A549 (cell line): Measurements from ENCODE around the gene TNFRSF1B. TPM values are rescaled to one million over a fixed set of nuclear protein-coding genes. Genes with fewer than 3 reads are reported as not detected.

ENCODE experiments used
- ATAC-seq, 2 experiments: fragments of 200-7000 bp in 1 of 2; fragments of >200 bp in 1 of 2; cut with Nextera tagmentation in 1 of 2; cut with Tn5 transposase in 1 of 2; 3 replicates each; pipeline versions ENCODE4 v1.8.0 to v1.9.1; 2018 to 2020; ENCODE audit warnings: mild to moderate bottlenecking in 1 of 2, moderate library complexity in 1 of 2
- CTCF ChIA-PET: fragments of 300-600 bp; sonication (Branson Sonifier 250); formaldehyde crosslinking; extraction: SDS; loops from one replicate; lab custom pipeline; 2021; ENCODE audit warnings: antibody characterized with exemption, inconsistent platforms; lab: Yijun Ruan, JAX
- POLR2A ChIA-PET: fragments of 350-600 bp; formaldehyde crosslinking; extraction: SDS; loops from one replicate; lab custom pipeline; 2021; ENCODE audit warnings: antibody characterized with exemption, inconsistent platforms; lab: Yijun Ruan, JAX
- DNase-seq, 2 experiments: peaks; one replicate each; pipeline versions ENCODE4 v3.0.0 to v3.0.0-alpha.2; 2011 to 2016; ENCODE audit warnings: low read depth in 1 of 2, low spot score in 1 of 2
- FAIRE-seq: peaks from 2 replicates; lab custom pipeline; 2011; peaks lifted over from hg19 to GRCh38; lab: Jason Lieb, UNC
- H3K27ac ChIP-seq, 2 experiments: fragments of >200 bp; sonication (Bioruptor Twin); formaldehyde crosslinking; 3 replicates each; pipeline ENCODE4 v1.5.1; 2016 to 2017
- H3K4me1 ChIP-seq: fragments of >200 bp; sonication (Bioruptor Twin); formaldehyde crosslinking; 3 replicates; pipeline ENCODE4 v1.6.1; 2016
- H3K4me2 ChIP-seq: fragments of >200 bp; sonication (Bioruptor Twin); formaldehyde crosslinking; 3 replicates; pipeline ENCODE4 v1.6.1; 2016
- H3K4me3 ChIP-seq: fragments of >200 bp; sonication (Bioruptor Twin); formaldehyde crosslinking; 3 replicates; pipeline ENCODE4 v1.5.1; 2016
- H3K9me3 ChIP-seq: fragments of >200 bp; sonication (Bioruptor Twin); formaldehyde crosslinking; 3 replicates; pipeline ENCODE4 v1.6.1; 2016
- ATOH8 ChIP-seq: fragments of 250-450 bp; sonication (Bioruptor Pico); IDR thresholded peaks from 2 replicates; pipeline ENCODE4 v1.5.0; 2020; ENCODE audit warnings: low read depth, mild to moderate bottlenecking, moderate library complexity
- BHLHE40 ChIP-seq: IDR thresholded peaks from 2 replicates; pipeline ENCODE4 v1.6.1; 2012; ENCODE audit warnings: low read depth, low read length, inconsistent platforms
- CEBPB ChIP-seq, 2 experiments: fragments of >200 bp in 1 of 2; sonication (Bioruptor Twin) in 1 of 2; formaldehyde crosslinking in 1 of 2; IDR thresholded peaks; 2 replicates each; pipeline ENCODE4 v1.6.1; 2012 to 2016
- CHD2 ChIP-seq: fragments of 150-350 bp; IDR thresholded peaks from 2 replicates; pipeline ENCODE4 v1.6.1; 2014; ENCODE audit warnings: low read length; ENCODE audit not compliant: partially characterized antibody
- EP300 ChIP-seq, 2 experiments: fragments of >200 bp; sonication (Bioruptor Twin); formaldehyde crosslinking; IDR thresholded peaks; 2 replicates in 1 of 2; 3 replicates in 1 of 2; pipeline ENCODE4 v1.6.1; 2016 to 2017
- ESRRA ChIP-seq: fragments of 150-350 bp; IDR thresholded peaks from 2 replicates; pipeline ENCODE4 v1.6.1; 2014; ENCODE audit warnings: mild to moderate bottlenecking, low read length, borderline replicate concordance
- FOSL2 ChIP-seq, 2 experiments: fragments of 450-650 bp in 1 of 2; fragments of >200 bp in 1 of 2; sonication (Bioruptor Twin) in 1 of 2; formaldehyde crosslinking; IDR thresholded peaks; 2 replicates each; pipeline versions ENCODE4 v1.5.0 to v1.6.1; 2016 to 2020; ENCODE audit warnings: mild to moderate bottlenecking in 1 of 2, moderate library complexity in 1 of 2
- FOXS1 ChIP-seq: fragments of 250-450 bp; sonication (Bioruptor Pico); IDR thresholded peaks from 2 replicates; pipeline ENCODE4 v1.5.0; 2020; ENCODE audit warnings: mild to moderate bottlenecking, moderate library complexity
- HES2 ChIP-seq: fragments of >200 bp; sonication (Bioruptor Twin); formaldehyde crosslinking; IDR thresholded peaks from 2 replicates; pipeline ENCODE4 v1.6.1; 2016
- HOXB13 ChIP-seq: fragments of 250-450 bp; sonication (Bioruptor Pico); IDR thresholded peaks from 2 replicates; pipeline ENCODE4 v1.5.0; 2020; ENCODE audit warnings: low read depth, mild to moderate bottlenecking, moderate library complexity
- JUNB ChIP-seq: fragments of >200 bp; sonication (Bioruptor Twin); formaldehyde crosslinking; IDR thresholded peaks from 2 replicates; pipeline ENCODE4 v1.6.1; 2016
- KDM1A ChIP-seq: fragments of 200-600 bp; sonication (generic); IDR thresholded peaks from 2 replicates; pipeline ENCODE4 v1.6.1; 2016; ENCODE audit warnings: low read depth, mild to moderate bottlenecking
- KDM5A ChIP-seq: fragments of 200-600 bp; sonication (generic); IDR thresholded peaks from 2 replicates; pipeline ENCODE4 v1.6.1; 2016; ENCODE audit warnings: antibody characterized with exemption, mild to moderate bottlenecking
- MAZ ChIP-seq: fragments of 150-350 bp; IDR thresholded peaks from 2 replicates; pipeline ENCODE4 v1.6.1; 2014; ENCODE audit warnings: antibody characterized with exemption, low read depth, low read length, borderline replicate concordance
- NFE2L2 ChIP-seq: fragments of 150-350 bp; conservative IDR thresholded peaks from 2 replicates; pipeline ENCODE4 v1.6.1; 2014; ENCODE audit warnings: low read length
- RCOR1 ChIP-seq: fragments of 150-350 bp; IDR thresholded peaks from 2 replicates; pipeline ENCODE4 v1.6.1; 2014; ENCODE audit warnings: antibody characterized with exemption, low read length, low read depth
- REST ChIP-seq: fragments of 200-600 bp; sonication (generic); IDR thresholded peaks from 2 replicates; pipeline ENCODE4 v1.6.1; 2016; ENCODE audit warnings: antibody characterized with exemption, mild to moderate bottlenecking, moderate library complexity
- TFCP2L1 ChIP-seq: fragments of 250-450 bp; sonication (Bioruptor Pico); IDR thresholded peaks from 2 replicates; pipeline ENCODE4 v1.5.0; 2021; ENCODE audit warnings: mild to moderate bottlenecking
- ZFP36 ChIP-seq: fragments of 450-650 bp; IDR thresholded peaks from 2 replicates; pipeline ENCODE4 v1.6.1; 2014; ENCODE audit warnings: borderline replicate concordance; ENCODE audit not compliant: partially characterized antibody
- WGBS: methylation state at CpG from one replicate; pipeline ENCODE4 v1.1.6; 2017; ENCODE audit errors: missing lambda C conversion rate; 5-methylcytosine and 5-hydroxymethylcytosine counted together
- polyA plus RNA-seq, 4 experiments: library from polyadenylated mRNA; depleted of rRNA in 3 of 4; stranded (reverse); fragments of >200 nt; fragmentation: RNase III in 1 of 4; extraction: RNeasy Plus Mini Kit Qiagen cat#74134 plus additional on column Dnase treatment in 1 of 4; gene quantifications; 2 replicates in 3 of 4; 3 replicates in 1 of 4; pipeline ENCODE4 v1.2.3, GENCODE V29; 2011 to 2017

Gene TNFRSF1B
- polyA plus RNA-seq, 2 of the 4 experiments (the other 2 are of a cell fraction): 0.05 to 0.06 TPM

GRCh38 chr1:12176298-12177118 lies 9.7 kb downstream of the TNFRSF1B start:
- no peak overlapping the region for H3K27ac ChIP-seq
- FAIRE-seq (no peak), DNase-seq (no peak), ATAC-seq (no peak)
- CTCF ChIA-PET: interaction anchor here (0.6 to 1.5 kb wide), 2 partner anchors 17 to 52 kb away, joined by 3 to 7 read pairs; no protein-coding TSS in a partner anchor
- whole genome bisulfite sequencing: 66% methylated on average over 6 of the region's 6 CpGs
- H3K4me1 ChIP-seq: peaks cover 4% of the 10 kb centered on the region; the same call in 1 of the 3 replicates
- no peak overlapping the region for H3K4me2 ChIP-seq
- H3K9me3 ChIP-seq: no peaks in the 10 kb centered on the region
- H3K4me3 ChIP-seq: no peak overlapping the region
- TF ChIP-seq ZFP36 (no peak), MAZ (no peak)
- POLR2A ChIA-PET: no interaction called here

- FAIRE-seq: no peak
- WGBS: 86% methylated on average over 13 of the region's 24 CpGs
- Histone ChIP-seq H3K4me2 (no peak overlapping the region), H3K4me3 (no peak overlapping the region), H3K4me1 (peaks cover 4% of the 10 kb centered on the region; the same call in 1 of the 3 replicates), H3K9me3 (no peaks in the 10 kb centered on the region), H3K27ac (no peak overlapping the region)
- CTCF ChIA-PET: interaction anchor here (0.5 to 1.7 kb wide), 5 partner anchors 11 to 57 kb away, joined by 3 to 7 read pairs (median 4); no protein-coding TSS in a partner anchor
- ATAC-seq: no peak
- POLR2A ChIA-PET: no interaction called here
- TF ChIP-seq NFE2L2 (no peak), FOXS1 (CRISPR knock-in tag) (no peak), BHLHE40 (no peak), EP300 (IDR thresholded peaks at IDR 0.05) (no peak), JUNB (no peak), CEBPB (IDR thresholded peaks at IDR 0.05) (no peak), RCOR1 (no peak), FOSL2 (IDR thresholded peaks at IDR 0.05) (no peak), FOSL2 (CRISPR knock-in tag; IDR thresholded peaks at IDR 0.05) (no peak), MAZ (no peak)
- no peak for DNase-seq
These were observed 10.6 kb downstream of the TNFRSF1B start for GRCh38 chr1:12177156-12177998.

GRCh38 chr1:12177999-12178441 lies 11.2 kb downstream of the TNFRSF1B start:
- no peaks in the 10 kb centered on the region for H3K9me3 ChIP-seq
- CTCF ChIA-PET: interaction anchor here (0.5 to 1.7 kb wide), 6 partner anchors 10 to 56 kb away, joined by 3 to 7 read pairs (median 4); no protein-coding TSS in a partner anchor
- DNase-seq: no peak
- FAIRE-seq: no peak
- WGBS: 50% methylated on average over 14 of the region's 14 CpGs
- ATAC-seq: no peak
- POLR2A ChIA-PET: no interaction called here
- no peak overlapping the region for H3K4me3 ChIP-seq
- no peak overlapping the region for H3K27ac ChIP-seq
- H3K4me2 ChIP-seq: no peak overlapping the region; the same call in 2 of the 3 replicates
- TF ChIP-seq ESRRA (no peak), REST (no peak), BHLHE40 (no peak), HOXB13 (no peak), HES2 (no peak), KDM1A (no peak), KDM5A (no peak), TFCP2L1 (CRISPR knock-in tag) (no peak), ATOH8 (CRISPR knock-in tag) (no peak), CHD2 (no peak)
- H3K4me1 ChIP-seq: peaks cover 4% of the 10 kb centered on the region; the same call in 1 of the 3 replicates
